A549 treated with RU486 at 1 μM for 4 hours (cell line): ENCODE results near the gene PRDX3. TPM values are rescaled to one million over a fixed set of nuclear protein-coding genes. Genes with fewer than 3 reads are reported as not detected.

Source experiments
- total RNA-seq: library from RNA; stranded (reverse); fragments of 200-300 nt; extraction: Qiagen RNA extraction; gene quantifications from 5 replicates; pipeline ENCODE4 v1.2.3, GENCODE V29; 2022; ENCODE audit warnings: low read depth

The PRDX3 gene
- 210 to 363 TPM (median 315 TPM) in 5 replicates for total RNA-seq

DNA sequence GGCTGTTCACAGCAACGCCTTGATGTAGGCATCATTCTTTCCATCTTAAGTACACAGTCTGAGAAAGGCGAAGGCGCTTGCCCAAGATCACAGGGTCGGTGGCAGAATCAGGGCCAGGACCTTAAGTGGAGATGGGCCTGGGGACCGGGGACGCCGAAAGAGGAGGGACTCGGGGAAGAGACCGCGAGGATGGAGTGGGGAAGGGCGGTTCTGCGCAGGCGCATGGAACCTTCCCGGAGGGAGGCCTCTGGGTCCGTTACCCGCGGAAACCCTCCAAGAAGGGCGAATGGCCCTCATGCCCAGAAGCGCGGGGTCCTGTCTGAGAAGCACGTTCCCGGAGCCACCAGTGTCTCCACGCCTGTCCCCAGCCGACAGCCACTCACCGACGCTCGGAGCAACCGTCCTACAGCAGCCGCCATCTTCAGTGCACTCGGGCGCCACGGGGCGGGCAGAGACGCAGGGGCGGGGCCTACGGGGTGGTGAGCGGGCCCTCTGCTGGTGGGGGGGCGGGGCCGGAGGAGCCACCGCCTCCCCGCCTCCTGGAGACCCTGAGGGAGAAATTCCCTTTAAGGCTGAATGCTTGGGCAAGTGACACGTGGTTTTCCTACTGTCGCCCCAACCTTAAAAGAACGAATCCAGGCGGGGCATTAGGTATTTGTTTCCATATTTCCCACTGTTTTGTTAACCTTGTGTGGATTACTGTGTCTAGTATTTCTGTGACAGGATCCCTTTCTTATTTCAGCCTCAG is at the start of gene PRDX3:
TSS of gene PRDX3 (minus strand) at position 441 of the 748 bp plus-strand sequence. CDS start at position 419, 22 bp downstream.

DNA sequence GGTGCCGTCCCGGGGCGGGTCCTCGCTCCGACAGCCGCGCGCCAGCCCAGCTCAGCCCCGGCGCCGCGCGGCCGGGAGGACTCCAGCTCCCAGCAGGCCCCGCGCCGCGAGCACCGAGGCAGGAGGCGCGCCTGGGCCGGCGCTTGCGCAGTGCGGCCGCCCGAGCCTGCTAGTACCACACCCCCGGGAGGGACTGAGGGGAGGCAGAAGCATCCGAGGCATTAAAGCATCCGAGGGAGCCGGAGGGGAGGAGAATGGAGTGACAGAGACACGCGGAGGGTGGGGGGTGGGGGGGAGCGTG is 28.7 kb upstream of the PRDX3 start, which contains the start of gene GRK5:
TSS of gene GRK5 (plus strand) at position 206 of the 301 bp plus-strand sequence. CDS start 347 bp downstream, outside the sequence.

GRCh38 chr10:119165171-119166117 is 13.2 kb downstream of the PRDX3 start, which contains the start of gene SFXN4:
Gene SFXN4, minus strand, starts transcription at chr10:119165714. Its CDS starts 67 bp downstream, at chr10:119165647.

Other genes starting within 250 kb of the PRDX3 start
- 2.1 to 3.8 TPM (median 2.8 TPM) in 5 replicates for gene NANOS1, start 149.1 kb downstream of the PRDX3 start, total RNA-seq
- gene EIF3A, start 98.0 kb downstream of the PRDX3 start, total RNA-seq = 115 to 167 TPM (median 136 TPM) in 5 replicates
- gene DENND10, start 74.7 kb downstream of the PRDX3 start, total RNA-seq = 41.2 to 62.5 TPM (median 54.6 TPM) in 5 replicates
- gene SFXN4, start 13.1 kb downstream of the PRDX3 start, total RNA-seq = 45.1 to 50.6 TPM (median 49.3 TPM) in 5 replicates
- 11.1 to 13.2 TPM (median 11.8 TPM) in 5 replicates for gene GRK5, start 28.8 kb upstream of the PRDX3 start, total RNA-seq